Measurements from ENCODE around the gene ZNF566.

ZNF566 gene

DNA sequence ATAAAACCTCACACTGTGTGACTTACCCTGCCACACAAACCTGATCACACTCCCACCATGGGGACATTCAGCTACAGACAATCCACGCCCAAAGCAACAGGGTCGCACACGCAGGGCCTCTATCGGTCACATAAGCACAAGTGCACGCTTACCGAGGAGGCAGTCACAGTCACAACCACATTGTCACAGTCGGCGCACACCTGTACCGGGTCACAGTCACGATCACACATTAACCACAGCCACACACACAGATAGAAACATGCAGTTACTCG, 579 bp downstream of the ZNF566 start (continued):
- TF ChIP-seq, protein P1, sequence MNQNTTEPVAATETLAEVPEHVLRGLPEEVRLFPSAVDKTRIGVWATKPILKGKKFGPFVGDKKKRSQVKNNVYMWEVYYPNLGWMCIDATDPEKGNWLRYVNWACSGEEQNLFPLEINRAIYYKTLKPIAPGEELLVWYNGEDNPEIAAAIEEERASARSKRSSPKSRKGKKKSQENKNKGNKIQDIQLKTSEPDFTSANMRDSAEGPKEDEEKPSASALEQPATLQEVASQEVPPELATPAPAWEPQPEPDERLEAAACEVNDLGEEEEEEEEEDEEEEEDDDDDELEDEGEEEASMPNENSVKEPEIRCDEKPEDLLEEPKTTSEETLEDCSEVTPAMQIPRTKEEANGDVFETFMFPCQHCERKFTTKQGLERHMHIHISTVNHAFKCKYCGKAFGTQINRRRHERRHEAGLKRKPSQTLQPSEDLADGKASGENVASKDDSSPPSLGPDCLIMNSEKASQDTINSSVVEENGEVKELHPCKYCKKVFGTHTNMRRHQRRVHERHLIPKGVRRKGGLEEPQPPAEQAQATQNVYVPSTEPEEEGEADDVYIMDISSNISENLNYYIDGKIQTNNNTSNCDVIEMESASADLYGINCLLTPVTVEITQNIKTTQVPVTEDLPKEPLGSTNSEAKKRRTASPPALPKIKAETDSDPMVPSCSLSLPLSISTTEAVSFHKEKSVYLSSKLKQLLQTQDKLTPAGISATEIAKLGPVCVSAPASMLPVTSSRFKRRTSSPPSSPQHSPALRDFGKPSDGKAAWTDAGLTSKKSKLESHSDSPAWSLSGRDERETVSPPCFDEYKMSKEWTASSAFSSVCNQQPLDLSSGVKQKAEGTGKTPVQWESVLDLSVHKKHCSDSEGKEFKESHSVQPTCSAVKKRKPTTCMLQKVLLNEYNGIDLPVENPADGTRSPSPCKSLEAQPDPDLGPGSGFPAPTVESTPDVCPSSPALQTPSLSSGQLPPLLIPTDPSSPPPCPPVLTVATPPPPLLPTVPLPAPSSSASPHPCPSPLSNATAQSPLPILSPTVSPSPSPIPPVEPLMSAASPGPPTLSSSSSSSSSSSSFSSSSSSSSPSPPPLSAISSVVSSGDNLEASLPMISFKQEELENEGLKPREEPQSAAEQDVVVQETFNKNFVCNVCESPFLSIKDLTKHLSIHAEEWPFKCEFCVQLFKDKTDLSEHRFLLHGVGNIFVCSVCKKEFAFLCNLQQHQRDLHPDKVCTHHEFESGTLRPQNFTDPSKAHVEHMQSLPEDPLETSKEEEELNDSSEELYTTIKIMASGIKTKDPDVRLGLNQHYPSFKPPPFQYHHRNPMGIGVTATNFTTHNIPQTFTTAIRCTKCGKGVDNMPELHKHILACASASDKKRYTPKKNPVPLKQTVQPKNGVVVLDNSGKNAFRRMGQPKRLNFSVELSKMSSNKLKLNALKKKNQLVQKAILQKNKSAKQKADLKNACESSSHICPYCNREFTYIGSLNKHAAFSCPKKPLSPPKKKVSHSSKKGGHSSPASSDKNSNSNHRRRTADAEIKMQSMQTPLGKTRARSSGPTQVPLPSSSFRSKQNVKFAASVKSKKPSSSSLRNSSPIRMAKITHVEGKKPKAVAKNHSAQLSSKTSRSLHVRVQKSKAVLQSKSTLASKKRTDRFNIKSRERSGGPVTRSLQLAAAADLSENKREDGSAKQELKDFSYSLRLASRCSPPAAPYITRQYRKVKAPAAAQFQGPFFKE (tag by site-specific recombination; IDR thresholded peaks at IDR 0.05; ENCODE audit: borderline replicate concordance), result peak; percentile 99; the same call in 1 of the 2 replicates
- TF ChIP-seq TRIM28 (IDR thresholded peaks at IDR 0.05; ENCODE audit: borderline replicate concordance, low read length) (no peak), ZNF561 (tag by site-specific recombination; IDR thresholded peaks at IDR 0.05; ENCODE audit: borderline replicate concordance) (no peak), ZEB2 (tag by site-specific recombination; IDR thresholded peaks at IDR 0.05) (no peak), ZNF792 (tag by site-specific recombination; IDR thresholded peaks at IDR 0.05) (no peak), ZBTB48 (tag by site-specific recombination; IDR thresholded peaks at IDR 0.05) (no peak), MYNN (tag by site-specific recombination; IDR thresholded peaks at IDR 0.05; ENCODE audit: borderline replicate concordance) (no peak), ZNF521 (tag by site-specific recombination; IDR thresholded peaks at IDR 0.05) (no peak)
- TF ChIP-seq, protein P2, sequence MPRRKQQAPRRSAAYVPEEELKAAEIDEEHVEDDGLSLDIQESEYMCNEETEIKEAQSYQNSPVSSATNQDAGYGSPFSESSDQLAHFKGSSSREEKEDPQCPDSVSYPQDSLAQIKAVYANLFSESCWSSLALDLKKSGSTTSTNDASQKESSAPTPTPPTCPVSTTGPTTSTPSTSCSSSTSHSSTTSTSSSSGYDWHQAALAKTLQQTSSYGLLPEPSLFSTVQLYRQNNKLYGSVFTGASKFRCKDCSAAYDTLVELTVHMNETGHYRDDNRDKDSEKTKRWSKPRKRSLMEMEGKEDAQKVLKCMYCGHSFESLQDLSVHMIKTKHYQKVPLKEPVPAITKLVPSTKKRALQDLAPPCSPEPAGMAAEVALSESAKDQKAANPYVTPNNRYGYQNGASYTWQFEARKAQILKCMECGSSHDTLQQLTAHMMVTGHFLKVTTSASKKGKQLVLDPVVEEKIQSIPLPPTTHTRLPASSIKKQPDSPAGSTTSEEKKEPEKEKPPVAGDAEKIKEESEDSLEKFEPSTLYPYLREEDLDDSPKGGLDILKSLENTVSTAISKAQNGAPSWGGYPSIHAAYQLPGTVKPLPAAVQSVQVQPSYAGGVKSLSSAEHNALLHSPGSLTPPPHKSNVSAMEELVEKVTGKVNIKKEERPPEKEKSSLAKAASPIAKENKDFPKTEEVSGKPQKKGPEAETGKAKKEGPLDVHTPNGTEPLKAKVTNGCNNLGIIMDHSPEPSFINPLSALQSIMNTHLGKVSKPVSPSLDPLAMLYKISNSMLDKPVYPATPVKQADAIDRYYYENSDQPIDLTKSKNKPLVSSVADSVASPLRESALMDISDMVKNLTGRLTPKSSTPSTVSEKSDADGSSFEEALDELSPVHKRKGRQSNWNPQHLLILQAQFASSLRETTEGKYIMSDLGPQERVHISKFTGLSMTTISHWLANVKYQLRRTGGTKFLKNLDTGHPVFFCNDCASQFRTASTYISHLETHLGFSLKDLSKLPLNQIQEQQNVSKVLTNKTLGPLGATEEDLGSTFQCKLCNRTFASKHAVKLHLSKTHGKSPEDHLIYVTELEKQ (tag by site-specific recombination; IDR thresholded peaks at IDR 0.05; ENCODE audit: borderline replicate concordance), result no peak
- TF ChIP-seq, protein P3, sequence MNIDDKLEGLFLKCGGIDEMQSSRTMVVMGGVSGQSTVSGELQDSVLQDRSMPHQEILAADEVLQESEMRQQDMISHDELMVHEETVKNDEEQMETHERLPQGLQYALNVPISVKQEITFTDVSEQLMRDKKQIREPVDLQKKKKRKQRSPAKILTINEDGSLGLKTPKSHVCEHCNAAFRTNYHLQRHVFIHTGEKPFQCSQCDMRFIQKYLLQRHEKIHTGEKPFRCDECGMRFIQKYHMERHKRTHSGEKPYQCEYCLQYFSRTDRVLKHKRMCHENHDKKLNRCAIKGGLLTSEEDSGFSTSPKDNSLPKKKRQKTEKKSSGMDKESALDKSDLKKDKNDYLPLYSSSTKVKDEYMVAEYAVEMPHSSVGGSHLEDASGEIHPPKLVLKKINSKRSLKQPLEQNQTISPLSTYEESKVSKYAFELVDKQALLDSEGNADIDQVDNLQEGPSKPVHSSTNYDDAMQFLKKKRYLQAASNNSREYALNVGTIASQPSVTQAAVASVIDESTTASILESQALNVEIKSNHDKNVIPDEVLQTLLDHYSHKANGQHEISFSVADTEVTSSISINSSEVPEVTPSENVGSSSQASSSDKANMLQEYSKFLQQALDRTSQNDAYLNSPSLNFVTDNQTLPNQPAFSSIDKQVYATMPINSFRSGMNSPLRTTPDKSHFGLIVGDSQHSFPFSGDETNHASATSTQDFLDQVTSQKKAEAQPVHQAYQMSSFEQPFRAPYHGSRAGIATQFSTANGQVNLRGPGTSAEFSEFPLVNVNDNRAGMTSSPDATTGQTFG (tag by site-specific recombination; IDR thresholded peaks at IDR 0.05; ENCODE audit: borderline replicate concordance), result 0 out of 2 replicates have a peak, but pooled peaks have one; percentile 78

DNA sequence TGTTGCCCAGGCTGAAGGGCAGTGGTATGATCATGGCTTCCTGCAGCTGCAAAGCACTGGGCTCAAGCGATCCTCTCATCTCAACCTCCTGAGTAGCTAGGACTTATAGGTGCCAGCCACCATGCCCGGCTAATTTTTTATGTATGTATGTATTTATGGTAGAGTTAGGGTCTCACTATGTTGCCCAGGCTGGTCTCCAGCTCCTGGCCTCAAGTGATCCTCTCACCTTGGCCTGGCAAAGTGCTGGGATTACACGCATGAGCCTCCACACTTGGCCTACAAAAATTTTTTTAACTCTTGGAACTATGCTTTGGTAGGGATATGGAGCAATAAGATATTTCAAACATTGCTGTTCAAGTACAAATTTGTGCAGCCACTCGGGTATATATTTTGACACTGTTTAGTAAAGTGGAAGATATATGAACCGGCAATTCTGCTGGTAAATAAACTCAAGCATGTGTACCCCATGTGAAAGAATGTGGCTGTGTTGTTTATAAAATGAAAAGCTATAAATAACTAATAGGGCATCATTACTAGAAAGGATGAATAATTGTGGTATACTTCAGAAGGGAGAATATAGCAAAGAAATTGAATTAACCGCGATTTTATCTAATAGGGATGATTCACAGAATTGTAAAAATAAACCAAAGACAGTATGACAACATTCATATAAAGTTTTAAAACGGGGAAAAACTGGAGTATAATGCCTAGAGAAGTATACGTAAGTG, 1.1 kb downstream of the ZNF566 start:
- peaks cover 5% of the 10 kb centered on the region for H3K9me3 ChIP-seq (ENCODE audit: control insufficient read depth, insufficient read depth, low read depth, low read length)
- peak overlapping the region; percentile 58 for H3K4me3 ChIP-seq (ENCODE audit: low read depth, low read length)
- CTCF ChIA-PET, result no interaction called here
- H3K36me3 ChIP-seq (ENCODE audit: control insufficient read depth in 2 of 2, insufficient read depth in 1 of 2, low read length in 2 of 2), result peaks cover 4 to 17% of the 10 kb centered on the region in 2 experiments
- POLR2A ChIA-PET, result interaction anchor here (0.6 to 2.3 kb wide), 11 partner anchors 10 to 590 kb away, joined by 4 to 56 read pairs (median 6); partner anchors contain the start of genes ZFP14, ZNF260, ZNF420 and ZNF529
- 0 out of 2 replicates have a peak, but pooled peaks cover 2% of the 10 kb centered on the region for H3K4me1 ChIP-seq (ENCODE audit: control insufficient read depth, insufficient read depth, low read length)
- peak overlapping the region; percentile 95; the same call in 1 of the 2 replicates for H3K27ac ChIP-seq (ENCODE audit: extremely low read depth, low read depth, low read length)
- TF ChIP-seq, protein P4, sequence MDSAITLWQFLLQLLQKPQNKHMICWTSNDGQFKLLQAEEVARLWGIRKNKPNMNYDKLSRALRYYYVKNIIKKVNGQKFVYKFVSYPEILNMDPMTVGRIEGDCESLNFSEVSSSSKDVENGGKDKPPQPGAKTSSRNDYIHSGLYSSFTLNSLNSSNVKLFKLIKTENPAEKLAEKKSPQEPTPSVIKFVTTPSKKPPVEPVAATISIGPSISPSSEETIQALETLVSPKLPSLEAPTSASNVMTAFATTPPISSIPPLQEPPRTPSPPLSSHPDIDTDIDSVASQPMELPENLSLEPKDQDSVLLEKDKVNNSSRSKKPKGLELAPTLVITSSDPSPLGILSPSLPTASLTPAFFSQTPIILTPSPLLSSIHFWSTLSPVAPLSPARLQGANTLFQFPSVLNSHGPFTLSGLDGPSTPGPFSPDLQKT (IDR thresholded peaks at IDR 0.05; ENCODE audit: borderline replicate concordance, low read depth, low read length), result no peak
- TF ChIP-seq, protein P5, sequence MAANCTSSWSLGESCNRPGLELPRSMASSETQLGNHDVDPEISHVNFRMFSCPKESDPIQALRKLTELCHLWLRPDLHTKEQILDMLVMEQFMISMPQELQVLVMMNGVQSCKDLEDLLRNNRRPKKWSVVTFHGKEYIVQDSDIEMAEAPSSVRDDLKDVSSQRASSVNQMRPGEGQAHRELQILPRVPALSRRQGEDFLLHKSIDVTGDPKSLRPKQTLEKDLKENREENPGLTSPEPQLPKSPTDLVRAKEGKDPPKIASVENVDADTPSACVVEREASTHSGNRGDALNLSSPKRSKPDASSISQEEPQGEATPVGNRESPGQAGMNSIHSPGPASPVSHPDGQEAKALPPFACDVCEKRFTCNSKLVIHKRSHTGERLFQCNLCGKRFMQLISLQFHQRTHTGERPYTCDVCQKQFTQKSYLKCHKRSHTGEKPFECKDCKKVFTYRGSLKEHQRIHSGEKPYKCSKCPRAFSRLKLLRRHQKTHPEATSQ (tag by site-specific recombination; IDR thresholded peaks at IDR 0.05), result no peak
- TF ChIP-seq ZNF660 (tag by site-specific recombination; IDR thresholded peaks at IDR 0.05) (0 out of 2 replicates have a peak, but pooled peaks have one; percentile 67), OSR2 (tag by site-specific recombination; IDR thresholded peaks at IDR 0.05) (no peak), ZNF776 (tag by site-specific recombination; IDR thresholded peaks at IDR 0.05; ENCODE audit: borderline replicate concordance) (no peak), ZNF121 (tag by site-specific recombination; IDR thresholded peaks at IDR 0.05) (peak; percentile 97)
- TF ChIP-seq, protein P6, sequence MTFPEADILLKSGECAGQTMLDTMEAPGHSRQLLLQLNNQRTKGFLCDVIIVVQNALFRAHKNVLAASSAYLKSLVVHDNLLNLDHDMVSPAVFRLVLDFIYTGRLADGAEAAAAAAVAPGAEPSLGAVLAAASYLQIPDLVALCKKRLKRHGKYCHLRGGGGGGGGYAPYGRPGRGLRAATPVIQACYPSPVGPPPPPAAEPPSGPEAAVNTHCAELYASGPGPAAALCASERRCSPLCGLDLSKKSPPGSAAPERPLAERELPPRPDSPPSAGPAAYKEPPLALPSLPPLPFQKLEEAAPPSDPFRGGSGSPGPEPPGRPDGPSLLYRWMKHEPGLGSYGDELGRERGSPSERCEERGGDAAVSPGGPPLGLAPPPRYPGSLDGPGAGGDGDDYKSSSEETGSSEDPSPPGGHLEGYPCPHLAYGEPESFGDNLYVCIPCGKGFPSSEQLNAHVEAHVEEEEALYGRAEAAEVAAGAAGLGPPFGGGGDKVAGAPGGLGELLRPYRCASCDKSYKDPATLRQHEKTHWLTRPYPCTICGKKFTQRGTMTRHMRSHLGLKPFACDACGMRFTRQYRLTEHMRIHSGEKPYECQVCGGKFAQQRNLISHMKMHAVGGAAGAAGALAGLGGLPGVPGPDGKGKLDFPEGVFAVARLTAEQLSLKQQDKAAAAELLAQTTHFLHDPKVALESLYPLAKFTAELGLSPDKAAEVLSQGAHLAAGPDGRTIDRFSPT (tag by site-specific recombination; IDR thresholded peaks at IDR 0.05), result no peak
